SK-N-MC (cell line): Measurements from ENCODE around the gene C15orf40.

Experiments used
- EZH2 ChIP-seq: fragments of 200-600 bp; sonication (generic); IDR thresholded peaks from one replicate; pipeline ENCODE4 v1.6.1; 2017; ENCODE audit warnings: antibody characterized with exemption
- POLR2AphosphoS5 ChIP-seq: IDR thresholded peaks from 2 replicates; pipeline ENCODE4 v1.6.1; 2012; ENCODE audit warnings: mild to moderate bottlenecking, low read depth, low read length, borderline replicate concordance

DNA sequence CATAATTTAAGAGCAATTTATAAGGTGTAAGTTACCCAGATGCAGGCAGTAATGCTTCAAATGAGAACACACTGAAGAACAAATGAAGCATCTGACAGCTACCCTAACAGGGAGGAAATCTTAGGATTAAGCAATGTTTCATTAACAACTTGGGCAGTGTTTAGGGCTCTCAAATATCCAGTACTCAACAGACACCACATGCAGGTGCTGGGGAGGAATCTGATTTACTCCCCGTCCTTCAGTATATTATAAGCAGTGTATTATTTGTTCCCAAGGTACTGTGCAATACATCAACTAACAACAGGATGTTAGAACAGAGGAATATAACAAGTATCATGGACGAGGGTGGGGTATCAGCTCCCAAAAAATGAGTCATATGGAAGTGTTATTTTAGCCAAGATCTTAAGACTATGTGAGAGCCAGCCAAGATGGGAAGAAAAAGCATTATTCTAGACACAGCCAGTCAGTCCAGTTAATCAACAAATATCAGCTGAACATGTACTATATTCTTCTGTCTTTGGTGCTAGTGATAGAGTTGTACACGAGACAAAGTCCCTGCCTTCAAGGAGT is 35.2 kb upstream of the C15orf40 start:
- TF ChIP-seq EZH2 (no peak), POLR2AphosphoS5 (no peak)
